ENCODE results near the gene KHDRBS1. TPM values are rescaled to one million over a fixed set of nuclear protein-coding genes. Genes with fewer than 3 reads are reported as not detected.

The KHDRBS1 gene
- total and polyA plus RNA-seq, 2 donors from 2014 or later: 66.9 to 121 TPM

GRCh38 chr1:32072622-32073298 is 59.1 kb downstream of the KHDRBS1 start, which contains the start of gene TMEM39B:
Gene TMEM39B (plus strand): TSS chr1:32072939. CDS start chr1:32073048, 109 bp downstream.
- peaks cover 7 to 15% (median 14%) of the 10 kb centered on the region in 3 donors for H3K36me3 ChIP-seq (ENCODE audit: control insufficient read depth in 2 of 3, insufficient read depth in 3 of 3, low read length in 3 of 3)
- H3K9me3 ChIP-seq (ENCODE audit: control insufficient read depth in 2 of 3, insufficient read depth in 1 of 3, low read length in 3 of 3): no peaks in the 10 kb centered on the region
- peak within 1 kb of the TSS; percentile 83 to 92 (median 86) for H3K4me3 ChIP-seq (ENCODE audit: low read length in 3 of 3)
- FAIRE-seq (no peak), DNase-seq (peak; percentile 98 to 99 (median 98))
- peaks cover 0 to 13% (median 3%) of the 10 kb centered on the region in 3 donors for H3K4me1 ChIP-seq (ENCODE audit: control insufficient read depth in 2 of 3, insufficient read depth in 2 of 3, low read depth in 1 of 3, low read length in 3 of 3)
- peak within 1 kb of the TSS; percentile 62 to 76 (median 74) for H3K9ac ChIP-seq (ENCODE audit: low read length in 3 of 3)
- no peak for TF ChIP-seq CTCF (IDR thresholded peaks at IDR 0.05; ENCODE audit: borderline replicate concordance, extremely low read depth, insufficient read depth)
- no peaks in the 10 kb centered on the region for H3K27me3 ChIP-seq (ENCODE audit: control insufficient read depth, insufficient read depth, low read length)
- intact Hi-C loops (cut with DNase I): no loop called here
- peak within 1 kb of the TSS; percentile 91 to 96 for H3K27ac ChIP-seq (ENCODE audit: low read depth in 2 of 2, low read length in 2 of 2)

- Histone ChIP-seq H3K9ac (ENCODE audit: low read length in 3 of 3) (peak overlapping the region; percentile 37 to 76 (median 74)), H3K27me3 (ENCODE audit: control insufficient read depth, insufficient read depth, low read length) (no peaks in the 10 kb centered on the region), H3K4me3 (ENCODE audit: low read length in 3 of 3) (peak overlapping the region; percentile 83 to 92 (median 86)), H3K9me3 (ENCODE audit: control insufficient read depth in 2 of 3, insufficient read depth in 1 of 3, low read length in 3 of 3) (no peaks in the 10 kb centered on the region), H3K4me1 (ENCODE audit: control insufficient read depth in 2 of 3, insufficient read depth in 2 of 3, low read depth in 1 of 3, low read length in 3 of 3) (peaks cover 0 to 13% (median 3%) of the 10 kb centered on the region in 3 donors), H3K36me3 (ENCODE audit: control insufficient read depth in 2 of 3, insufficient read depth in 3 of 3, low read length in 3 of 3) (peaks cover 8 to 16% (median 15%) of the 10 kb centered on the region in 3 donors), H3K27ac (ENCODE audit: low read depth in 2 of 2, low read length in 2 of 2) (peak overlapping the region; percentile 91 to 96)
- intact Hi-C loops (cut with DNase I): no loop called here
- no peak for TF ChIP-seq CTCF (IDR thresholded peaks at IDR 0.05; ENCODE audit: borderline replicate concordance, extremely low read depth, insufficient read depth)
- DNase-seq (peak in 4 of 5 donors; percentile 97 to 99 (median 98)), FAIRE-seq (no peak)
Observed at GRCh38 chr1:32073299-32074229, 59.9 kb downstream of the KHDRBS1 start.

GRCh38 chr1:32074841-32075240 is 61.2 kb downstream of the KHDRBS1 start:
- Histone ChIP-seq H3K9me3 (ENCODE audit: control insufficient read depth in 2 of 3, insufficient read depth in 1 of 3, low read length in 3 of 3) (no peaks in the 10 kb centered on the region), H3K27ac (ENCODE audit: low read depth in 2 of 2, low read length in 2 of 2) (no peak overlapping the region), H3K27me3 (ENCODE audit: control insufficient read depth, insufficient read depth, low read length) (no peaks in the 10 kb centered on the region), H3K9ac (ENCODE audit: low read length in 3 of 3) (no peak overlapping the region), H3K4me1 (ENCODE audit: control insufficient read depth in 2 of 3, insufficient read depth in 2 of 3, low read depth in 1 of 3, low read length in 3 of 3) (peaks cover 0 to 13% (median 3%) of the 10 kb centered on the region in 3 donors), H3K4me3 (ENCODE audit: low read length in 3 of 3) (no peak overlapping the region), H3K36me3 (ENCODE audit: control insufficient read depth in 2 of 3, insufficient read depth in 3 of 3, low read length in 3 of 3) (peaks cover 8 to 16% (median 15%) of the 10 kb centered on the region in 3 donors)
- FAIRE-seq (no peak), DNase-seq (no peak)
- intact Hi-C loops (cut with DNase I): no loop called here
- TF ChIP-seq CTCF (IDR thresholded peaks at IDR 0.05; ENCODE audit: borderline replicate concordance, extremely low read depth, insufficient read depth): no peak

Measured in kidney (tissue), 14 donors.